ENCODE results near the gene DDAH1.
"Not testable (repeated sequence)": the region's sequence is repeated elsewhere in the genome, so short reads cannot be mapped to it uniquely, and the experiment has no call there.

Gene DDAH1

DNA sequence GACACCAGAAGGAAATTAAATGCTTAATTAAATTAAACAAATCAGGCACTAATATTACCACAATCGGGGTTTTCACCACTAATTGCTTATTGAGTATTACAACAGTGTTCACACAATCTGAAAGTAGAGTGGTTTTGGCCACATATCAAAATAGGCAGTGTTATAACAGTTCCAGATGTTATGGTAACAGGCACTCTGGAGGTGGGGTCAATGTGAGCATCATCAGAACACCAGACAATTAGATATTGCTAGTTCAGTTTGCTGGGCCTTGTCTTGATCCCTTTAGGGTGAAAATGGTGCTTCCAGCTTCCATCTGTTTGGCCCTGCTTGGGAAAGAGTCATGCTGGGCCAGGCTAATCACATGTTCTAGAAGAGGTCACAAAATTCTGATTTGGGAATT, 14.5 kb upstream of the DDAH1 start:
- Histone ChIP-seq H3K27me3 (ENCODE audit: insufficient read depth, low read depth, severe bottlenecking) (no peaks in the 10 kb centered on the region), H3K9me3 (ENCODE audit: severe bottlenecking) (no peaks in the 10 kb centered on the region), H3K4me3 (ENCODE audit: low read depth, low read length) (no peak overlapping the region), H3K36me3 (no peaks in the 10 kb centered on the region), H3K27ac (no peak overlapping the region)
- no peak for TF ChIP-seq CTCF (IDR thresholded peaks at IDR 0.05; ENCODE audit: low read depth, low read length)
- DNase-seq: no peak

DNA sequence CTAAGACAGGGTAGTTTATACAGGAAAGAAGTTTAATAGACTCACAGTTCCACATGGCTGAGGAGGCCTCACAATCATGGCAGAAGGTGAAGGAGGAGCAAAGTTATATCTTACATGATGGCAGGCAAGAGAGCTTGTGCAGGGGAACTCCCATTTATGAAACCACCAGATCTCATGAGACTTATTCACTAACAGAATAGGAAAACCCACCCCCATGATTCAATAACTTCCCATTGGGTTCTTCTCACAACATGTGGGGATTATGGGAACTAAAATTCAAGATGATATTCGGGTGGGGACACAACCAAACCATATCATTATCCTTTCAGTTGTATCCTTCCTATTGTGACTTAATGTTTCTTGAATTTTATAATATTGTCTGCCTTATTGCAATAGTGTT, 13.4 kb upstream of the DDAH1 start:
- no peak for DNase-seq
- TF ChIP-seq CTCF (IDR thresholded peaks at IDR 0.05; ENCODE audit: low read depth, low read length): no peak
- Histone ChIP-seq H3K36me3 (no peaks in the 10 kb centered on the region), H3K27me3 (ENCODE audit: insufficient read depth, low read depth, severe bottlenecking) (no peaks in the 10 kb centered on the region), H3K9me3 (ENCODE audit: severe bottlenecking) (no peaks in the 10 kb centered on the region), H3K4me3 (ENCODE audit: low read depth, low read length) (no peak overlapping the region), H3K27ac (no peak overlapping the region)

GRCh38 chr1:85475055-85475454, 10.1 kb upstream of the DDAH1 start:
- Histone ChIP-seq H3K9me3 (ENCODE audit: severe bottlenecking) (no peaks in the 10 kb centered on the region), H3K4me3 (ENCODE audit: low read depth, low read length) (no peak overlapping the region), H3K27me3 (ENCODE audit: insufficient read depth, low read depth, severe bottlenecking) (no peaks in the 10 kb centered on the region), H3K27ac (no peak overlapping the region), H3K36me3 (no peaks in the 10 kb centered on the region)
- no peak for DNase-seq
- TF ChIP-seq CTCF (IDR thresholded peaks at IDR 0.05; ENCODE audit: low read depth, low read length): no peak

- no peak for DNase-seq
- Histone ChIP-seq H3K27me3 (ENCODE audit: insufficient read depth, low read depth, severe bottlenecking) (no peaks in the 10 kb centered on the region), H3K36me3 (no peaks in the 10 kb centered on the region)
Observed at GRCh38 chr1:85473390-85473789, 8.4 kb upstream of the DDAH1 start.

GRCh38 chr1:85471558-85471957, 6.6 kb upstream of the DDAH1 start:
- H3K4me3 ChIP-seq (ENCODE audit: low read depth, low read length): no peak overlapping the region
- TF ChIP-seq CTCF (IDR thresholded peaks at IDR 0.05; ENCODE audit: low read depth, low read length): no peak
- no peaks in the 10 kb centered on the region for H3K9me3 ChIP-seq (ENCODE audit: severe bottlenecking)
- no peaks in the 10 kb centered on the region for H3K27me3 ChIP-seq (ENCODE audit: insufficient read depth, low read depth, severe bottlenecking)
- H3K36me3 ChIP-seq: no peaks in the 10 kb centered on the region
- no peak overlapping the region for H3K27ac ChIP-seq
- DNase-seq: no peak

More at GRCh38 chr1:85473390-85473789, 8.4 kb upstream of the DDAH1 start:
- Histone ChIP-seq H3K4me3 (ENCODE audit: low read depth, low read length) (no peak overlapping the region), H3K9me3 (ENCODE audit: severe bottlenecking) (no peaks in the 10 kb centered on the region), H3K27ac (no peak overlapping the region)
- TF ChIP-seq CTCF (IDR thresholded peaks at IDR 0.05; ENCODE audit: low read depth, low read length): no peak

GRCh38 chr1:85470130-85470529, 5.2 kb upstream of the DDAH1 start:
- not testable (repeated sequence) for H3K27ac ChIP-seq; H3K36me3 ChIP-seq; DNase-seq; H3K4me3 ChIP-seq (ENCODE audit: low read depth, low read length); H3K9me3 ChIP-seq (ENCODE audit: severe bottlenecking); H3K27me3 ChIP-seq (ENCODE audit: insufficient read depth, low read depth, severe bottlenecking)
